ENCODE results near the gene C1orf167.

Gene C1orf167

GRCh38 chr1:11721311-11721710 lies 40.7 kb upstream of the C1orf167 start:
- Histone ChIP-seq H3K27ac (ENCODE audit: low read length) (no peak overlapping the region), H3K9ac (ENCODE audit: low read length) (no peak overlapping the region), H4K20me1 (ENCODE audit: insufficient read depth, low read length) (no peaks in the 10 kb centered on the region), H3K4me3 (ENCODE audit: low read length) (no peak overlapping the region), H3K4me2 (ENCODE audit: low read length) (no peak overlapping the region), H3K9me3 (ENCODE audit: insufficient read depth, low read length) (no peaks in the 10 kb centered on the region), H3K27me3 (ENCODE audit: low read depth, low read length) (no peaks in the 10 kb centered on the region), H3K79me2 (ENCODE audit: low read length) (no peaks in the 10 kb centered on the region), H3K36me3 (replicated peaks; ENCODE audit: low read depth, low read length) (no peaks in the 10 kb centered on the region), H3K4me1 (ENCODE audit: low read length) (no peaks in the 10 kb centered on the region), H2AFZ (ENCODE audit: low read depth, low read length) (no peak overlapping the region)
- TF ChIP-seq EZH2phosphoT487 (IDR thresholded peaks at IDR 0.05; ENCODE audit: low read depth) (no peak), CTCF (IDR thresholded peaks at IDR 0.05; ENCODE audit: low read depth, low read length) (no peak)

GRCh38 chr1:11722538-11722937 lies 39.5 kb upstream of the C1orf167 start:
- Histone ChIP-seq H3K36me3 (replicated peaks; ENCODE audit: low read depth, low read length) (no peaks in the 10 kb centered on the region), H3K4me3 (ENCODE audit: low read length) (no peak overlapping the region), H4K20me1 (ENCODE audit: insufficient read depth, low read length) (no peaks in the 10 kb centered on the region), H3K27me3 (ENCODE audit: low read depth, low read length) (no peaks in the 10 kb centered on the region), H3K79me2 (ENCODE audit: low read length) (no peaks in the 10 kb centered on the region), H3K4me2 (ENCODE audit: low read length) (no peak overlapping the region), H2AFZ (ENCODE audit: low read depth, low read length) (no peak overlapping the region), H3K9me3 (ENCODE audit: insufficient read depth, low read length) (no peaks in the 10 kb centered on the region), H3K4me1 (ENCODE audit: low read length) (no peaks in the 10 kb centered on the region), H3K27ac (ENCODE audit: low read length) (no peak overlapping the region), H3K9ac (ENCODE audit: low read length) (no peak overlapping the region)
- no peak for TF ChIP-seq CTCF (IDR thresholded peaks at IDR 0.05; ENCODE audit: low read depth, low read length)
- TF ChIP-seq EZH2phosphoT487 (IDR thresholded peaks at IDR 0.05; ENCODE audit: low read depth): no peak

- Histone ChIP-seq H2AFZ (ENCODE audit: low read depth, low read length) (no peak overlapping the region), H3K79me2 (ENCODE audit: low read length) (no peaks in the 10 kb centered on the region), H3K9ac (ENCODE audit: low read length) (no peak overlapping the region), H3K27ac (ENCODE audit: low read length) (no peak overlapping the region), H3K9me3 (ENCODE audit: insufficient read depth, low read length) (no peaks in the 10 kb centered on the region), H3K36me3 (replicated peaks; ENCODE audit: low read depth, low read length) (no peaks in the 10 kb centered on the region), H3K27me3 (ENCODE audit: low read depth, low read length) (no peaks in the 10 kb centered on the region), H3K4me2 (ENCODE audit: low read length) (no peak overlapping the region), H3K4me3 (ENCODE audit: low read length) (no peak overlapping the region), H3K4me1 (ENCODE audit: low read length) (no peaks in the 10 kb centered on the region), H4K20me1 (ENCODE audit: insufficient read depth, low read length) (no peaks in the 10 kb centered on the region)
- no peak for TF ChIP-seq EZH2phosphoT487 (IDR thresholded peaks at IDR 0.05; ENCODE audit: low read depth)
- TF ChIP-seq CTCF (IDR thresholded peaks at IDR 0.05; ENCODE audit: low read depth, low read length): no peak
Observed at GRCh38 chr1:11725616-11726015, 36.4 kb upstream of the C1orf167 start.

GRCh38 chr1:11727119-11727518 lies 34.9 kb upstream of the C1orf167 start:
- Histone ChIP-seq H3K9ac (ENCODE audit: low read length) (no peak overlapping the region), H3K79me2 (ENCODE audit: low read length) (no peaks in the 10 kb centered on the region), H2AFZ (ENCODE audit: low read depth, low read length) (no peak overlapping the region), H3K4me1 (ENCODE audit: low read length) (no peaks in the 10 kb centered on the region), H3K27ac (ENCODE audit: low read length) (no peak overlapping the region), H3K36me3 (replicated peaks; ENCODE audit: low read depth, low read length) (no peaks in the 10 kb centered on the region), H3K4me2 (ENCODE audit: low read length) (no peak overlapping the region), H3K27me3 (ENCODE audit: low read depth, low read length) (no peaks in the 10 kb centered on the region), H3K9me3 (ENCODE audit: insufficient read depth, low read length) (no peaks in the 10 kb centered on the region), H3K4me3 (ENCODE audit: low read length) (no peak overlapping the region), H4K20me1 (ENCODE audit: insufficient read depth, low read length) (no peaks in the 10 kb centered on the region)
- TF ChIP-seq CTCF (IDR thresholded peaks at IDR 0.05; ENCODE audit: low read depth, low read length) (no peak), EZH2phosphoT487 (IDR thresholded peaks at IDR 0.05; ENCODE audit: low read depth) (no peak)

Measured in OCI-LY3 (cell line).